Esophagus squamous epithelium (tissue), 5 donors: ENCODE results near the gene PIN1. TPM values are rescaled to one million over a fixed set of nuclear protein-coding genes. Genes with fewer than 3 reads are reported as not detected.
"Not testable (repeated sequence)": the region's sequence is repeated elsewhere in the genome, so short reads cannot be mapped to it uniquely, and the experiment has no call there.

Source experiments
- DNase-seq: peaks from one replicate; lab custom pipeline; 2025; lab: John Stamatoyannopoulos, UW
- H3K27ac ChIP-seq, 4 donors: fragments of 200-600 bp; sonication (generic); one replicate each; pipeline ENCODE4 v1.5.1; 2016 to 2019; ENCODE audit warnings: mild to moderate bottlenecking in 1 of 4
- H3K27me3 ChIP-seq, 4 donors: fragments of 200-600 bp; sonication (generic); 1 replicate in 3 of 4; 2 replicates in 1 of 4; pipeline versions ENCODE4 v1.5.1 to v1.6.0; 2017 to 2021; ENCODE audit warnings: antibody characterized with exemption in 1 of 4
- H3K36me3 ChIP-seq, 3 donors: fragments of 200-600 bp; sonication (generic); one replicate each; pipeline ENCODE4 v1.5.1; 2016 to 2019
- H3K4me1 ChIP-seq, 3 donors: fragments of 200-600 bp; sonication (generic); one replicate each; pipeline ENCODE4 v1.5.1; 2017 to 2019
- H3K4me3 ChIP-seq, 4 donors: fragments of 200-600 bp; sonication (generic); 1 replicate in 3 of 4; 2 replicates in 1 of 4; pipeline ENCODE4 v1.5.1; 2016 to 2019; ENCODE audit warnings: mild to moderate bottlenecking in 2 of 4, moderate library complexity in 1 of 4
- H3K9me3 ChIP-seq, 3 donors: fragments of 200-600 bp; sonication (generic); one replicate each; pipeline ENCODE4 v1.5.1; 2016 to 2019
- POLR2A ChIP-seq, 4 donors: fragments of 450-650 bp; IDR thresholded peaks; one replicate each; pipeline ENCODE4 v1.6.1; 2017; ENCODE audit warnings: antibody characterized with exemption in 4 of 4, mild to moderate bottlenecking in 4 of 4, moderate library complexity in 3 of 4
- WGBS, 2 donors: methylation state at CpG; one replicate each; pipeline ENCODE4 v1.1.5; 2018; 5-methylcytosine and 5-hydroxymethylcytosine counted together
- intact Hi-C: fragments of 100-400 bp; cut with DNase I; formaldehyde crosslinking; loops from one replicate; pipeline ENCODE4 v1.15.0; 2022
- total RNA-seq, 4 donors: library from RNA; depleted of rRNA; stranded (reverse); fragments of >200 nt; gene quantifications; one replicate each; pipeline ENCODE4 v1.1.0, GENCODE V29; 2016
- TF ChIP-seq, protein P1 (sequence below), 6 experiments: fragments of 450-650 bp in 4 of 6; fragments of 200-600 bp in 2 of 6; sonication (generic) in 2 of 6; IDR thresholded peaks; one replicate each; pipeline ENCODE4 v1.5.1; 2016 to 2019; ENCODE audit warnings: antibody characterized with exemption in 6 of 6, mild to moderate bottlenecking in 4 of 6, moderate library complexity in 4 of 6
- donor health status: DM: yes; HTN: yes; CAD: no.

Gene PIN1
- total RNA-seq, result 10 to 100 TPM; 61.1 to 77.1 (median 67.6) TPM

- H3K4me1 ChIP-seq, result peaks cover 10 to 38% (median 12%) of the 10 kb centered on the region in 3 donors
- peak; percentile 93 for DNase-seq
- H3K9me3 ChIP-seq, result no peaks in the 10 kb centered on the region
- peak in 1 of 4 donors; percentile 22 for TF ChIP-seq POLR2A (IDR thresholded peaks at IDR 0.05)
- TF ChIP-seq, protein P1, sequence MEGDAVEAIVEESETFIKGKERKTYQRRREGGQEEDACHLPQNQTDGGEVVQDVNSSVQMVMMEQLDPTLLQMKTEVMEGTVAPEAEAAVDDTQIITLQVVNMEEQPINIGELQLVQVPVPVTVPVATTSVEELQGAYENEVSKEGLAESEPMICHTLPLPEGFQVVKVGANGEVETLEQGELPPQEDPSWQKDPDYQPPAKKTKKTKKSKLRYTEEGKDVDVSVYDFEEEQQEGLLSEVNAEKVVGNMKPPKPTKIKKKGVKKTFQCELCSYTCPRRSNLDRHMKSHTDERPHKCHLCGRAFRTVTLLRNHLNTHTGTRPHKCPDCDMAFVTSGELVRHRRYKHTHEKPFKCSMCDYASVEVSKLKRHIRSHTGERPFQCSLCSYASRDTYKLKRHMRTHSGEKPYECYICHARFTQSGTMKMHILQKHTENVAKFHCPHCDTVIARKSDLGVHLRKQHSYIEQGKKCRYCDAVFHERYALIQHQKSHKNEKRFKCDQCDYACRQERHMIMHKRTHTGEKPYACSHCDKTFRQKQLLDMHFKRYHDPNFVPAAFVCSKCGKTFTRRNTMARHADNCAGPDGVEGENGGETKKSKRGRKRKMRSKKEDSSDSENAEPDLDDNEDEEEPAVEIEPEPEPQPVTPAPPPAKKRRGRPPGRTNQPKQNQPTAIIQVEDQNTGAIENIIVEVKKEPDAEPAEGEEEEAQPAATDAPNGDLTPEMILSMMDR (IDR thresholded peaks at IDR 0.05), result peak; percentile 46 to 80 (median 59)
- 0% methylated on average over 9 to 19 of the region's 73 CpGs for whole genome bisulfite sequencing, 2 donors
- H3K27ac ChIP-seq, result peak within 1 kb of the TSS; percentile 80 to 89 (median 84)
- no peaks in the 10 kb centered on the region for H3K27me3 ChIP-seq
- peaks cover 0 to 38% (median 7%) of the 10 kb centered on the region in 3 donors for H3K36me3 ChIP-seq
- intact Hi-C loops, result no loop called here
- peak within 1 kb of the TSS; percentile 89 to 99 (median 97) for H3K4me3 ChIP-seq
Observed at GRCh38 chr19:9834726-9835506, at the start of gene PIN1. TSS of gene PIN1 (plus strand) at chr19:9835318. CDS start at chr19:9835345, 27 bp downstream.

GRCh38 chr19:9785367-9786331 lies 49.5 kb upstream of the PIN1 start:
- peak overlapping the region; percentile 64 to 91 (median 66) for H3K4me3 ChIP-seq
- peak overlapping the region; percentile 95 to 100 (median 98) for H3K27ac ChIP-seq
- peak; percentile 97 for DNase-seq
- WGBS, 2 donors, result 3 to 5% methylated on average over 19 to 30 of the region's 74 CpGs
- no peaks in the 10 kb centered on the region for H3K9me3 ChIP-seq
- peaks cover 6 to 46% (median 17%) of the 10 kb centered on the region in 3 donors for H3K4me1 ChIP-seq
- intact Hi-C loops, result loop anchor here (10.0 kb wide), 1 partner anchor 471 kb away; no protein-coding TSS in a partner anchor
- peaks cover 0 to 8% (median 0%) of the 10 kb centered on the region in 3 donors for H3K36me3 ChIP-seq
- TF ChIP-seq, protein P1 (IDR thresholded peaks at IDR 0.05), result peak in 1 of 6 experiments; percentile 7
- TF ChIP-seq POLR2A (IDR thresholded peaks at IDR 0.05), result peak in 2 of 4 donors; percentile 89 to 92
- no peaks in the 10 kb centered on the region for H3K27me3 ChIP-seq

- Histone ChIP-seq H3K4me3 (peak overlapping the region; percentile 64 to 91 (median 66)), H3K27me3 (no peaks in the 10 kb centered on the region), H3K27ac (peak overlapping the region; percentile 95 to 100 (median 98)), H3K36me3 (peaks cover 0 to 8% (median 0%) of the 10 kb centered on the region in 3 donors), H3K4me1 (peaks cover 6 to 53% (median 22%) of the 10 kb centered on the region in 3 donors), H3K9me3 (no peaks in the 10 kb centered on the region)
- 57 to 72% methylated on average over 6 to 9 of the region's 9 CpGs for WGBS, 2 donors
- DNase-seq, result no peak
- TF ChIP-seq, protein P1 (IDR thresholded peaks at IDR 0.05), result no peak
- TF ChIP-seq POLR2A (IDR thresholded peaks at IDR 0.05), result no peak
- intact Hi-C loops, result loop anchor here (10.0 kb wide), 1 partner anchor 472 kb away; no protein-coding TSS in a partner anchor
Observed at GRCh38 chr19:9786342-9786741, 48.8 kb upstream of the PIN1 start.

DNA sequence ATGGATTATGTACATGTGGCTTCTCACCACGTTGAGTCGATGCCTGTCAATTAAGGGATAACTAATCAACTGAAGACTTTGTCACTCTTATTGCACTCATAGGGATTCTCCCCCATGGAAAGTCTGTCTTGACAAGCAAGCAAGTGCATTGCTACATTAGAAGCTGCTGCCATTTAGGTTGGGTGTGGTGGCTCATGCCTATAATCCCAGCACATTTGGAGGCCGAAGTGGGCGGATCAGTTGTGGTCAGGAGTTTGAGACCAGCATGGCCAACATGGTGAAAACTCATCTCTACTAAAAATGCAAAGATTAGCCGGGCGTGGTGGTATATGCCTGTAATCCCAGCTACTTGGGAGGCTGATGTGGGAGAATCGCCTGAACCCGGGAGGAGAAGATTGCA lies 48.3 kb upstream of the PIN1 start:
- H3K27me3 ChIP-seq, result no peaks in the 10 kb centered on the region
- WGBS, 2 donors, result 92 to 94% methylated on average over 8 of the region's 8 CpGs
- TF ChIP-seq, protein P1 (IDR thresholded peaks at IDR 0.05), result no peak
- no peak for TF ChIP-seq POLR2A (IDR thresholded peaks at IDR 0.05)
- no peaks in the 10 kb centered on the region for H3K9me3 ChIP-seq
- peak overlapping the region; percentile 95 to 100 (median 98) for H3K27ac ChIP-seq
- peaks cover 0 to 6% (median 0%) of the 10 kb centered on the region in 3 donors for H3K36me3 ChIP-seq
- intact Hi-C loops, result loop anchor here (10.0 kb wide), 1 partner anchor 472 kb away; no protein-coding TSS in a partner anchor
- peak overlapping the region in 2 of 4 donors; percentile 67 to 91 for H3K4me3 ChIP-seq
- H3K4me1 ChIP-seq, result peaks cover 6 to 56% (median 22%) of the 10 kb centered on the region in 3 donors
- no peak for DNase-seq

GRCh38 chr19:9788604-9789003 lies 46.5 kb upstream of the PIN1 start:
- intact Hi-C loops, result loop anchor here (10.0 kb wide), 1 partner anchor 474 kb away; no protein-coding TSS in a partner anchor
- not testable (repeated sequence) for H3K36me3 ChIP-seq, H3K27ac ChIP-seq, H3K4me3 ChIP-seq, H3K27me3 ChIP-seq, DNase-seq, H3K9me3 ChIP-seq
- WGBS, 2 donors, result 87 to 96% methylated on average over 13 of the region's 13 CpGs
- peaks cover 6 to 50% (median 20%) of the 10 kb centered on the region in 3 donors for H3K4me1 ChIP-seq
